HG03432 (cell line): ENCODE measurements around the gene HMCN2.
"Not testable (repeated sequence)": the region's sequence is repeated elsewhere in the genome, so short reads cannot be mapped to it uniquely, and the experiment has no call there.

Experiments
- ATAC-seq: cut with Tn5 transposase; IDR thresholded peaks from one replicate; pipeline ENCODE4 v1.9.1; 2021; ENCODE audit warnings: mild to moderate bottlenecking, moderate library complexity; ENCODE audit not compliant: unreplicated experiment

Gene HMCN2

DNA sequence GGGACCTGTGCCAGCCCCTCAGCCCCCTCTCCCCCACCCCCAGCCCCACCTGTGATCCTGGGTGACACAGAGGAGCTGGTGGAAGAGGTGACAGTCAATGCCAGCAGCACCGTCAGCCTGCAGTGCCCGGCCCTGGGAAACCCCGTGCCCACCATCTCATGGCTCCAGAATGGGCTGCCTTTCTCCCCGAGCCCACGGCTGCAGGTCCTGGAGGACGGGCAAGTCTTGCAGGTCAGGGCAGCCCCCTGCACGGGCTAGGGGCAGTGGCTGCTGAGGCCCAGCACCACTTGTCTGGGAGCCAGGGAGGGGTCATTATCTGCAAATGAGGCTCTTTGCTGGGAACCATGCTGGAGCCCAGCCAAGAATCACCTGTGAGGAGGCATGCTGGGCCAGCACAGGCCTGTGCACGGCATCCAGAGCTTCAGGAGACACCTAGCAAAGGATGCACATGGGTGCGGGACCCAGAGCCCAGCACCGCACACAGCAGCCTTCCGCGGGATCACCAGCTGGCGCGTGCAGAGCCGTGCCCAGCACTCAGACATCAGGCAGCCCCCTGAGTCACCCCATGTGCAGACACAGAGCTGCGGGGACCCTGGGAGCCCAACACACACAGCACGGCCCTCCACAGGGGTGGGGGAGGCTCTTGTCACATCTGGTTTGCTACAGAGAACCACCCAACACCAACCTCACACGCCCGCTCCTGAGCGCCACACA is 117.2 kb downstream of the HMCN2 start:
- no peak for ATAC-seq

DNA sequence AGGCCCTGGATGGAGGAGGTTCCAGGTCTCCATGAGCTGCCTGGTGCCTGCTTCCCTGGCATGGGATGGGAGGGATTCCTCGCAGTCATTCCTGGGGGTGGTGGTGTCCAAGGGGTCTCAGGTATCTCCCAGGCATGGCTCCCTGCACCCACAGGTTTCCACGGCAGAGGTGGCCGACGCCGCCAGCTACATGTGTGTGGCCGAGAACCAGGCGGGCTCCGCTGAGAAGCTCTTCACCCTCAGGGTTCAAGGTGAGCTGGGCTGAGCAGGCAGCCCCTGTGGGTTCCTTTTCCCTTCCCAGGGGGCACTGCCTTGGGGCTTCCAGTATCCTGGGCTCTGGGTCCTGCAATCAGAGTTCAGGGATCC is 117.8 kb downstream of the HMCN2 start:
- no peak for ATAC-seq

GRCh38 chr9:130383979-130384676 is 118.6 kb downstream of the HMCN2 start:
- ATAC-seq, result no peak

DNA sequence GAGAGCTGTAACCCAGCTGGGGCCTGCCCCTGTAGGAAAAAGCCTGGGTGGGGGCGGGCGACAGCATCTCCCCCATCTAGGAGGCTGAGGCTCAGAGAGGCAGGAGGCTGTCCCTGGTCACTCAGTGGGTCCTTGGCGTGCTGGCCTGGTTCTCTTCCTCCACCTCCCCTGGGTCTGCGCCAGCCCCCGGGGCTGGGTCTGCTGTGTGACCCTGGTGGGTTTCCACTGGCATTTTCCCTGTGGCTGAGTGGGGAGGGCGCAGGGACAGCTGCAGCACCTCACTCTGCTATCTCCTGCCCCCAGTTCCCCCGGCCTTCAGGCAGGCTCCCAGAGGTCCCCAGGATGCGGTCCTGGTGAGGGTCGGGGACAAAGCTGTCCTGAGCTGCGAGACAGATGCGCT is 119.7 kb downstream of the HMCN2 start:
- ATAC-seq, result no peak

- no peak for ATAC-seq
Measured at GRCh38 chr9:130387398-130387797, 121.8 kb downstream of the HMCN2 start.

GRCh38 chr9:130387905-130388304 is 122.3 kb downstream of the HMCN2 start:
- ATAC-seq, result no peak

GRCh38 chr9:130390390-130390789 is 124.8 kb downstream of the HMCN2 start:
- no peak for ATAC-seq

DNA sequence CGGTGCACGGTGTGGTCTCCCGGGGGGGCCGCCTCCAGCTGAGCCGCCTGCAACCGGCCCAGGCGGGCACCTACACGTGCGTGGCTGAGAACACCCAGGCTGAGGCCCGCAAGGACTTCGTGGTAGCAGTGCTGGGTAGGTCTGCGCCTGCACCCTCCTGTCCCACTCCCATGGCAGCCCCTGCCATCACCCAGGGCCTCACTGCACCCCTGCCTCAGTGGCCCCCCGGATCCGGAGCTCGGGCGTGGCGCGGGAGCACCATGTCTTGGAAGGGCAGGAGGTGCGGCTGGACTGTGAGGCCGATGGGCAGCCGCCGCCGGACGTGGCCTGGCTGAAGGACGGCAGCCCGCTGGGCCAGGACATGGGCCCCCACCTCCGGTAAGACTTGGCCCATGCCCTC is 125.4 kb downstream of the HMCN2 start:
- no peak for ATAC-seq

GRCh38 chr9:130391866-130392265 is 126.3 kb downstream of the HMCN2 start:
- no peak for ATAC-seq

DNA sequence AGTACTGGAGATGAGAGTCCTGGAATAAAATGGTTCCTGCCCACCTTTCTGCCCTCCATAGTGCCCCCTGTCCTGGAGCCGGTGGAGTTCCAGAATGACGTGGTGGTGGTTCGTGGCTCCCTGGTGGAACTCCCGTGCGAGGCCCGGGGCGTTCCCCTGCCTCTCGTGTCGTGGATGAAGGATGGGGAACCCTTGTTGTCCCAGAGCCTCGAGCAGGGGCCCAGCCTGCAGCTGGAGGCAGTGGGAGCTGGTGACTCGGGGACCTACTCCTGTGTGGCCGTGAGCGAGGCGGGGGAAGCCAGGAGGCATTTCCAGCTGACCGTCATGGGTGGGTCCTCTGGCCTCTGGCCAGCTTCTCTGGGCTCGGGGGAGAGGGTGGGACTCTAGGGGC is 128.1 kb downstream of the HMCN2 start:
- no peak for ATAC-seq

DNA sequence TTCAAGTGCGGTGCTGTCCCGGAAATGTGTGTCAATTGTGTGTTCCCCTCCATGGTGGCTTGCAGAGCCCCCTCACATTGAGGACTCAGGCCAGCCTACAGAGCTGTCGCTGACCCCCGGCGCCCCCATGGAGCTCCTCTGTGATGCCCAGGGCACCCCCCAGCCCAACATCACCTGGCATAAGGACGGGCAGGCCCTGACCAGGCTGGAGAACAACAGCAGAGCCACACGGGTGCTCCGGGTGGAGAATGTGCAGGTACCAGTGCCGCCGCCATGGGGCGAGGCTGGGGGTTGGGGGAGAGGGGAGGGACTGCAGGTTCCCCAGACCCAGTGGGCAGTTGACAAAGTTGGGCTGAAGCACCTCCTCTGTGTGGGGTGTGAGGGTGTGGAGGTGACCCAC is 128.8 kb downstream of the HMCN2 start:
- no peak for ATAC-seq

- ATAC-seq, result no peak
Measured at GRCh38 chr9:130394814-130395470, 129.4 kb downstream of the HMCN2 start.

- ATAC-seq, result no peak
Measured at GRCh38 chr9:130395810-130396435, 130.4 kb downstream of the HMCN2 start.

DNA sequence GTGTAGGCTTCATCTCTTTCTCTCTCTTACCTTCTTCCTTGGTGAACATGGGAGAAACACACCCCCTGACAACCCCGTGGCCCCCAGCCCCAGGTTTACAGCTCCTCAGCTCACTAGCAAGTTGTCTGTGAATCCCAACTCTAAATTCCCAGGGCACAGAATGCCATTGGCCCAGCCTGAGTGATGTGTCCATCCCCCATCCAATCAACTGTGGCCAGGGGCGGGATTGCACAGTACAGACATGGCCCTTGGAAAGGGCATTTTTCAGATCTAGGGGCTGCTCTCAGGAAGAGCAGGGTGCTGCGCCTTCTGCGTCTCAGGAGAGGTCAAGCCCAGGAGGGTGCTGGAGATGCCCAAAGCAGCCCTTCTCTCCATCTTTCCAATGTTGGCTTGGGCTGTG is 131.0 kb downstream of the HMCN2 start:
- ATAC-seq, result no peak

- no peak for ATAC-seq
Measured at GRCh38 chr9:130398487-130399240, 133.1 kb downstream of the HMCN2 start.

DNA sequence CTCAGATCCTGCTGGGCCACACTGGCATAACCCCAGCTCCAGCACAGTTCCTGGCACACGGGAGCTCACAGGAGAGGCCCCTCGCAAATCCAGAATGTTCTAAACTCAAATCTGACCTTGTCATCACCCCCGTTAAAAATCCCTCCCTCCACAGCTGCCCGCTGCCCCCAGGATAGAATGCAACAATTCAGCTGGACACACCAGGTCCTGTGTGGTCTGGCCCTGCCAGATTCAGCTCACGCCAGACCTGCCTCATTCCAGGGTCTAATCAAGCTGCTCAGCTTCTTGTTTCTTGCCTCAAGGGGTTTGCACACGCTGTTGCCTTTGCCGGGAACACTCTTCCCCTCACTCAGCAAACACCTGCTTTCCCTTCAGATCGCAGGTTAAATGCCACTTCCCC is 134.2 kb downstream of the HMCN2 start:
- no peak for ATAC-seq

DNA sequence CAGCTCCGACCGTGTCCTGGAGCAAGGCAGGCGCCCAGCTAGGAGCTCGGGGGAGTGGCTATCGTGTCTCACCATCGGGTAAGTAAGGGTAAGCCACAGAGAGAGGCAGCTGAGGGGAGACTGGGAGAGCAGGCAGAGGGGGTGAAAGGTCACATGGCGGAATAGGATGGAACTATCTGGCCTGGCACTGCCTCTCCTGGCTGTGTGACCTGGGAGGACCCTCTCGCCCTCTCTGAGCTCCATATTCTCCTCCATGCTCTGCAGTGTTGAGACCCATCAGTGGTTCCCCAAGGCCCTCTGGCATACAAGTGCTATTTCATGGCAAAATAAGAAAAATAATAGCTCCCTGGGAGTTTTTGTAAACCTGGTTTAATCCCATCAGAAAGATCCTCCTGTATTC is 135.3 kb downstream of the HMCN2 start:
- ATAC-seq, result no peak

GRCh38 chr9:130401742-130402141 is 136.2 kb downstream of the HMCN2 start:
- ATAC-seq, result not testable (repeated sequence)

DNA sequence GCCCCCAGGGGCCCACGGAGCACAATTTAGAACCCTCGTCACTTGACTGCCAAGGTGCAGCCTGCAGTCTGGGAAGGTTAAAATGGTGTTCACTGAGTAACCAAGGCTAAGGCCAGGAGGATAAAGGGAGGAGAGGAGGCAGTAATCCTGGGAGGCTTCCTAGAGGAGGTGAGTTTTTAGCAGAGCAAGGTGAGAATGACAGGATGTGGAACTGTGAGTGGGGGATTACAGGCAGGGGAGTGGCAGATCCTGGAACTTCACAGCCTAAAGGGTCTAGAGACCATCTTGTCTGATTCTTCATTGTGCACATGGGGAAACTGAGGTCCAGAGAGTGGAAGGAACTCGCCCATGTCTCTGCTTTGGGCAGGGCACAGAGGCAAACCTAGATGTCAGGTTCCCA is 136.7 kb downstream of the HMCN2 start:
- ATAC-seq, result no peak

DNA sequence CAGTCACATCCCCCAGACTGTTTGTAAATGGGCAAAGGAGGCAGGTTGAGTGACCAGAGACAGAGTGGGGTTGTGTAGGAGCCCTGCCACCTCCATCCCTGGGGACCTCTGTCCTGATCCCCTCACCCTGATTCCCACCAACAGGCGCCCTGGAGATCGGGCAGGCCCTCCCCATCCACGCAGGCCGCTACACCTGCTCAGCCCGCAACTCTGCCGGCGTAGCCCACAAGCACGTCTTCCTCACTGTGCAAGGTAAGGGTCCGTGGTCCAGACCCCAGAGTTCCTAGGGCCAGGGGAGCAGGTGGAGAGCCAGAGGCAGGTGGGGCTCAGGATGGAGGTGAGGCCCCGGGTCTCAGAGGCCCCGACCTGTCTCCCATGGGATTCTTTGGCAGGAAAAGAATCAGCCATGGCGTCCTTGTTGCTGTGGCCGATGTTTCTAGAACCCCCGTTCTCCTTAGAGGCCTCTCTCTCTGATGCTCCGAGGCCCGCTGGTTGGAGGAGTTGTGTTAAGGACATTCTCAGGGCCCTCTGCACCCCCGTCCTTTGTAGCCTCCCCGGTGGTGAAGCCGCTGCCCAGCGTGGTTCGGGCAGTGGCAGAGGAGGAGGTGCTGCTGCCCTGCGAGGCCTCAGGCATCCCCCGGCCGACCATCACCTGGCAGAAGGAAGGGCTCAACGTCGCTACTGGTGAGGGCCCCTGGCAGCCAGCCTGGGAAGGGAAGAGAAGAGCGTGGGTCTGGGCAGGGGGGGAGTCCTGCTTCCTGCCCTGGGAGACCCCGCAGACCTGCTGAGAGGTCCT is 137.3 kb downstream of the HMCN2 start:
- no peak for ATAC-seq
